ENCODE data around the gene FAM50B. TPM values are rescaled to one million over a fixed set of nuclear protein-coding genes. Genes with fewer than 3 reads are reported as not detected.

The FAM50B gene
- total and polyA plus RNA-seq, 2 experiments from 2014 or later = 2.2 to 2.6 TPM

DNA sequence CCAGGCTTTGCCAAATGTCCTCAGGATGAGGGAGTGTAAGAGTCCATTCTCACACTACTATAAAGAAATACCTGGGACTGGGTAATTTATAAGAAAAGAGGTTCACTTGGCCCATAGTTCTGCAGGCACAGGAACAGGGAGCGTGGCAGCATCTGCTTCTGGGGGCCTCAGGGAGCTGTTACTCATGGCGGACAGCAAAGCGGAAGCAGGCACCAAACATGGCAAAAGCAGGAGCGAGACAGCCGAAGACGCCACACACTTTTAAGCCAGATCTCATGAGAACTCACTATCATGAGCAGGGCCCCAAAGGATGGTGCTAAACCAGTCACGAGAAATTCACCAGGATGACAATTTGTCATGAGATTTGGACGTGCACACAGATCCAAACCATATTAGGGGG is 22.8 kb downstream of the FAM50B start:
- TF ChIP-seq CTCF (IDR thresholded peaks at IDR 0.05; ENCODE audit: low read depth, low read length) = no peak
- H3K4me3 ChIP-seq = no peak overlapping the region
- H3K27ac ChIP-seq = no peak overlapping the region
- H3K9me3 ChIP-seq (ENCODE audit: low read depth) = no peaks in the 10 kb centered on the region
- H3K4me1 ChIP-seq (ENCODE audit: low read depth) = no peaks in the 10 kb centered on the region
- H3K36me3 ChIP-seq = no peaks in the 10 kb centered on the region
- DNase-seq (ENCODE audit: low read depth in 1 of 2, low spot score in 1 of 2) = no peak
- no peaks in the 10 kb centered on the region for H3K27me3 ChIP-seq

DNA sequence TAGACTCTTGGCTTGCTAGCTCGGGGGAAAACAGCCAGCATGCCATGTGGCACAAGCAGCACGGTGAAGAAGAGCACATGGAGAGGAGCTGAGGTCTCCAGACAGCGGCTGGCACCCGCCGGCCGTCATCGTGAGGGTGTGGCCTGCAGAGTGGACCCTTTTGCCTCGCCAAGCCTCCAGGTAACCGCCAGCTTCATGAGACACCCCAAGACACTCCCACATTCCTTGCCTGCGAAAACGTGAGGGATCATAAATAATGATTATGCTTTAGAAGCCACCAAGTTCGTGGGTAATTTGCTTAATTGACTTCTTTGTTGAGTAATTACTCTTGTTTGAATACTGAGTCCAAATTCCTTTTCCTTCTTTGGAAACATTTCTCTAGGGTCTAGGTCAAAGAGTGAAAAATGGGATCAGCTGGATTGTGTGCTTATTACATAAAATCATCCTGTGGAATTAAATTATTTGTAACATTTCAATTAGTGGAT is 23.2 kb downstream of the FAM50B start:
- H3K27ac ChIP-seq = no peak overlapping the region
- H3K36me3 ChIP-seq = no peaks in the 10 kb centered on the region
- no peak for DNase-seq (ENCODE audit: low read depth in 1 of 2, low spot score in 1 of 2)
- H3K9me3 ChIP-seq (ENCODE audit: low read depth) = no peaks in the 10 kb centered on the region
- H3K4me3 ChIP-seq = no peak overlapping the region
- H3K27me3 ChIP-seq = no peaks in the 10 kb centered on the region
- no peaks in the 10 kb centered on the region for H3K4me1 ChIP-seq (ENCODE audit: low read depth)
- TF ChIP-seq CTCF (IDR thresholded peaks at IDR 0.05; ENCODE audit: low read depth, low read length) = no peak

GRCh38 chr6:3873051-3873450 is 23.9 kb downstream of the FAM50B start:
- no peaks in the 10 kb centered on the region for H3K4me1 ChIP-seq (ENCODE audit: low read depth)
- no peaks in the 10 kb centered on the region for H3K36me3 ChIP-seq
- no peak overlapping the region for H3K4me3 ChIP-seq
- no peaks in the 10 kb centered on the region for H3K9me3 ChIP-seq (ENCODE audit: low read depth)
- no peaks in the 10 kb centered on the region for H3K27me3 ChIP-seq
- no peak for TF ChIP-seq CTCF (IDR thresholded peaks at IDR 0.05; ENCODE audit: low read depth, low read length)
- no peak overlapping the region for H3K27ac ChIP-seq
- DNase-seq (ENCODE audit: low read depth in 1 of 2, low spot score in 1 of 2) = no peak

DNA sequence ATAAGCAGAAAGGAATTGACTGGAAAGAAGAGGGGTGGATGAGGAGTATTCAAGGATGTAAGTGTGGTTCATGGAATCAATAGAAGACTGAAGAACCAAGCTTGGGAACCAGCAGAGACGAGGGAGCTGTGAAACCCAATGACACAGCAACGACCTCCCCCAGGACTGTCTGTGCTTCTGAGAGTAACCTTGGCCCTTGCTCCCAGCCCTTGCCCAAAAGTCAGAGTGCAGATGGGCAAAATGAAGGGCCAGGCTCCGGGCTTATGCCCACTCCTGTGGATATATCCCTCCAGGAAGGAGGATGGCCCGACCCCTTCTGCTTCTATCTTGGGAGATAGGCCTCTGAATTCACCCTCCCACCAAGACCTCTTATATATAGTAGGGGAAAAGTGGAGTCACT is 24.9 kb downstream of the FAM50B start:
- no peak for TF ChIP-seq CTCF (IDR thresholded peaks at IDR 0.05; ENCODE audit: low read depth, low read length)
- H3K4me3 ChIP-seq = no peak overlapping the region
- H3K27me3 ChIP-seq = no peaks in the 10 kb centered on the region
- H3K9me3 ChIP-seq (ENCODE audit: low read depth) = no peaks in the 10 kb centered on the region
- DNase-seq (ENCODE audit: low read depth in 1 of 2, low spot score in 1 of 2) = no peak
- H3K27ac ChIP-seq = no peak overlapping the region
- no peaks in the 10 kb centered on the region for H3K36me3 ChIP-seq
- H3K4me1 ChIP-seq (ENCODE audit: low read depth) = no peaks in the 10 kb centered on the region

GRCh38 chr6:3875486-3875885 is 26.3 kb downstream of the FAM50B start:
- no peak overlapping the region for H3K4me3 ChIP-seq

More at GRCh38 chr6:3875486-3875885, 26.3 kb downstream of the FAM50B start:
- Histone ChIP-seq H3K27ac (no peak overlapping the region), H3K36me3 (no peaks in the 10 kb centered on the region), H3K4me1 (ENCODE audit: low read depth) (no peaks in the 10 kb centered on the region), H3K27me3 (no peaks in the 10 kb centered on the region), H3K9me3 (ENCODE audit: low read depth) (no peaks in the 10 kb centered on the region)
- DNase-seq (ENCODE audit: low read depth in 1 of 2, low spot score in 1 of 2) = no peak
- no peak for TF ChIP-seq CTCF (IDR thresholded peaks at IDR 0.05; ENCODE audit: low read depth, low read length)

All from cardiac muscle cell (in vitro differentiated cells and primary cell).